CD4-positive, alpha-beta T cell treated with Interleukin-17A for 4 hours (primary cell): ENCODE data around the gene PSMC1.

ENCODE experiments used
- DNase-seq: peaks from one replicate; pipeline ENCODE4 v3.0.0-alpha.2; 2020; ENCODE audit warnings: mixed read lengths

Gene PSMC1

GRCh38 chr14:90276646-90277367 lies 20.5 kb downstream of the PSMC1 start:
- DNase-seq, result no peak

GRCh38 chr14:90277581-90278198 lies 21.3 kb downstream of the PSMC1 start:
- no peak for DNase-seq

- DNase-seq, result no peak
Observed at GRCh38 chr14:90278199-90279175, 22.1 kb downstream of the PSMC1 start.

- no peak for DNase-seq
Observed at GRCh38 chr14:90280096-90280495, 23.7 kb downstream of the PSMC1 start.

- no peak for DNase-seq
Observed at GRCh38 chr14:90281261-90281660, 24.9 kb downstream of the PSMC1 start.

GRCh38 chr14:90281756-90282155 lies 25.4 kb downstream of the PSMC1 start:
- DNase-seq, result no peak

- no peak for DNase-seq
Observed at GRCh38 chr14:90287791-90288190, 31.4 kb downstream of the PSMC1 start.

- DNase-seq, result no peak
Observed at GRCh38 chr14:90288651-90289355, 32.5 kb downstream of the PSMC1 start.

GRCh38 chr14:90290337-90291011 lies 34.1 kb downstream of the PSMC1 start:
- DNase-seq, result no peak

- DNase-seq, result no peak
Observed at GRCh38 chr14:90291699-90292098, 35.3 kb downstream of the PSMC1 start.

GRCh38 chr14:90293766-90294730 lies 37.7 kb downstream of the PSMC1 start:
- no peak for DNase-seq

GRCh38 chr14:90294872-90295271 lies 38.5 kb downstream of the PSMC1 start:
- DNase-seq, result no peak

- DNase-seq, result no peak
Observed at GRCh38 chr14:90295870-90296516, 39.6 kb downstream of the PSMC1 start.

- DNase-seq, result no peak
Observed at GRCh38 chr14:90296641-90297040, 40.3 kb downstream of the PSMC1 start.

GRCh38 chr14:90297876-90298629 lies 41.7 kb downstream of the PSMC1 start:
- no peak for DNase-seq

- DNase-seq, result no peak
Observed at GRCh38 chr14:90299408-90299807, 43.1 kb downstream of the PSMC1 start.

GRCh38 chr14:90300611-90301047 lies 44.3 kb downstream of the PSMC1 start:
- DNase-seq, result no peak

GRCh38 chr14:90301122-90301521 lies 44.8 kb downstream of the PSMC1 start:
- no peak for DNase-seq

GRCh38 chr14:90301668-90302090 lies 45.3 kb downstream of the PSMC1 start:
- no peak for DNase-seq
